GM15510 (cell line): ENCODE data around the gene ALDH7A1.

Source experiments
- POLR2A ChIP-seq: IDR thresholded peaks from 3 replicates; pipeline ENCODE4 v1.6.1; 2011; ENCODE audit warnings: borderline replicate concordance; ENCODE audit not compliant: insufficient read length; ENCODE audit errors: extremely low read depth

Gene ALDH7A1

GRCh38 chr5:126600631-126601511 is 5.9 kb upstream of the ALDH7A1 start, which contains the start of gene PHAX:
TSS of gene PHAX (plus strand) at chr5:126600947. CDS start at chr5:126600963, 16 bp downstream.
- TF ChIP-seq POLR2A, result peak; percentile 87

- no peak for TF ChIP-seq POLR2A
Measured at GRCh38 chr5:126599499-126599898, 4.5 kb upstream of the ALDH7A1 start.

GRCh38 chr5:126597156-126597555 is 2.1 kb upstream of the ALDH7A1 start:
- TF ChIP-seq POLR2A, result no peak

- no peak for TF ChIP-seq POLR2A
Measured at GRCh38 chr5:126595486-126596083, 566 bp upstream of the ALDH7A1 start.

GRCh38 chr5:126591549-126591948 is 3.5 kb downstream of the ALDH7A1 start:
- no peak for TF ChIP-seq POLR2A

- no peak for TF ChIP-seq POLR2A
Measured at GRCh38 chr5:126589536-126590297, 5.3 kb downstream of the ALDH7A1 start.

GRCh38 chr5:126587551-126588390 is 7.2 kb downstream of the ALDH7A1 start:
- no peak for TF ChIP-seq POLR2A

GRCh38 chr5:126583761-126584160 is 11.3 kb downstream of the ALDH7A1 start:
- TF ChIP-seq POLR2A, result no peak

- no peak for TF ChIP-seq POLR2A
Measured at GRCh38 chr5:126579716-126580115, 15.3 kb downstream of the ALDH7A1 start.

GRCh38 chr5:126577415-126577814 is 17.6 kb downstream of the ALDH7A1 start:
- TF ChIP-seq POLR2A, result no peak

GRCh38 chr5:126576974-126577373 is 18.0 kb downstream of the ALDH7A1 start:
- no peak for TF ChIP-seq POLR2A

- no peak for TF ChIP-seq POLR2A
Measured at GRCh38 chr5:126575644-126576043, 19.4 kb downstream of the ALDH7A1 start.

GRCh38 chr5:126568206-126568755 is 26.7 kb downstream of the ALDH7A1 start:
- TF ChIP-seq POLR2A, result no peak

- no peak for TF ChIP-seq POLR2A
Measured at GRCh38 chr5:126562823-126563222, 32.2 kb downstream of the ALDH7A1 start.

GRCh38 chr5:126561908-126562307 is 33.1 kb downstream of the ALDH7A1 start:
- TF ChIP-seq POLR2A, result no peak

- no peak for TF ChIP-seq POLR2A
Measured at GRCh38 chr5:126552614-126553013, 42.4 kb downstream of the ALDH7A1 start.
